HL-60/S4 treated with retinoic acid at 250 ng/mL for 4 days and 3 days (cell line): Measurements from ENCODE around the gene CDKN2B.
"Not testable (repeated sequence)": the region's sequence is repeated elsewhere in the genome, so short reads cannot be mapped to it uniquely, and the experiment has no call there.

ENCODE experiments used
- in situ Hi-C: fragments of 300-500 bp; cut with MboI; formaldehyde crosslinking; loops from 2 replicates; pipeline ENCODE4 v1.7.0; 2022; ENCODE audit warnings: low sequenced_read_pairs

CDKN2B gene

DNA sequence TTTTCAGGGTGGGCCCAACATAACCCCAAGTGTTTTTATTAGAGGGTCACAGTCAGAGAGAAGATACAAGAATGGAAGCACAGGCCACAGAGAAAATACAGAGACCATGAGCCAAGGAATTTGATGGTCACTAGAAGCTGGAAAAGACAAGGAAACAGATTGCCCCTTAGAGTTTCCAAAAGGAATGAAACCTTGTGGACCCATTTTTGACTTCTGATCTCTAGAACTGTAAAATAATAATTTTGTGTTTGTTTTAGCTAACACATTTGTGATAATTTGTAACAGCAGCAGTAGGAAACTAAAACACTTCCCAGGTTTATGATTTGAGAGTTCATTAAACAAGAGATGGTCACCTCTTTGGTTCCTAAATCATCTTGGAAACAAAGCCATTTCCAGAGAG lies 36.7 kb downstream of the CDKN2B start:
- in situ Hi-C loops, result no loop called here

DNA sequence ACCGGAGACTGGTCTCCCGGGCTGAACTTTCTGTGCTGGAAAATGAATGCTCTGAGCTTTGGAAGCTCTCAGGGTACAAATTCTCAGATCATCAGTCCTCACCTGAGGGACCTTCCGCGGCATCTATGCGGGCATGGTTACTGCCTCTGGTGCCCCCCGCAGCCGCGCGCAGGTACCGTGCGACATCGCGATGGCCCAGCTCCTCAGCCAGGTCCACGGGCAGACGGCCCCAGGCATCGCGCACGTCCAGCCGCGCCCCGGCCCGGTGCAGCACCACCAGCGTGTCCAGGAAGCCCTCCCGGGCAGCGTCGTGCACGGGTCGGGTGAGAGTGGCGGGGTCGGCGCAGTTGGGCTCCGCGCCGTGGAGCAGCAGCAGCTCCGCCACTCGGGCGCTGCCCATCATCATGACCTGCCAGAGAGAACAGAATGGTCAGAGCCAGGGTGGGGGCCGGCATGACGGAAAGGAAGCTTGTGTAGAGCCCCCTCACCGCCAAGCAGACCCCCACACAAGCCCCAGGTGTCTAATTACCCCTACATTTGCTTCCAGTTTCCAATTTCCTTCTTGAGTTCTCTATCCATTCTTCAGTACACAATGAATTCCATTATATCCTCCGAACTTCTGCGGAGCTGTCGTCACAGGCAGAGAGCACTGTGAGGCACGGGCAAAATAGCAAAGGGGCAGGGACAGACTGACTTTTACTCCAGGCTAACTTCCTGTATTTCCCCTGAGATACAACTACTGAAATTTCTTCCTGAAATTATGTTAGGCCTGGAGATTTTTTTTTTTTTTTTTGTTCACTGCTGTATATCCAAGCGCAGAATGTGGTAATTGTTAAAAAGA lies 38.1 kb downstream of the CDKN2B start:
- in situ Hi-C loops, result no loop called here

DNA sequence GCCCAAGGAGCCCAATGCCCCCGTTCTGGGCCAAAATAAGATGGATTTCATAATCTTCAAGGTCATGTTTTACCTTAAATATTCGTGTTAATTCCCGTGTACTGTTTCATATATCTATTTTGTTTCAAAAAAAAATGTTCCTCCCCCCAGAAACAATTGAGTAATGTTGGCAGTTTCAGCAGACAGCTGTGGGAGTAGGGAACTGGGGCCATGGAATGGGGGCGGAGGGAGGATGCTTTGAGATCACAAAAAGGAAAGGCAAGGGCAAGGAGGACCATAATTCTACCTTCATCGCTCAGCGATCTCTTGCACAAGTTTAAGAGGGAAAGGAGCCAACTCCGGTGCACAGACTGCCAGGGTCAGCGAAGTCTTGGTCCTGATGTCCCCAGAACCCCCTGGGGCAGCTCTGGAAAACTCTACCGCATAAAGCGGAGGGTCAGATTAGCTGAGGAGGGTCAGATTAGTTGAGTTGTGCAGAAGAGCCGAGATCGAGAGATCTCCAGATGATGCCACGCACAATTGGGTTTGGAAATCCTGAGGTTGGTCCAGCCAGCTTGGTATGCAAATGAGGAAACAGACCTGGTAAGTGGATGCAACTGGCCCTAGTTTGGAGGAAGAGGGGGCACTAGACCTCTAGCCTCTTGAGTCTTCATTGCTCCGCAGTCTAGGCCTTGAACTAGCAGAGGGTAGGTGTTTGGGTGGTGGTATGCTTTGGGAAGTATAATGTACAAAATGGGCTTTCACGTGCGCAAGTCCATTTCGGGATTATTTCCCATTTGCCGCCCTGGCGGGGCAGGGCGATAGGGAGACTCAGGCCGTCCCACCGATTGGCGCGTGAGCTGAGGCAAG lies 38.9 kb downstream of the CDKN2B start:
- in situ Hi-C loops, result no loop called here

GRCh38 chr9:21969011-21969940 lies 39.8 kb downstream of the CDKN2B start:
- in situ Hi-C loops, result no loop called here

DNA sequence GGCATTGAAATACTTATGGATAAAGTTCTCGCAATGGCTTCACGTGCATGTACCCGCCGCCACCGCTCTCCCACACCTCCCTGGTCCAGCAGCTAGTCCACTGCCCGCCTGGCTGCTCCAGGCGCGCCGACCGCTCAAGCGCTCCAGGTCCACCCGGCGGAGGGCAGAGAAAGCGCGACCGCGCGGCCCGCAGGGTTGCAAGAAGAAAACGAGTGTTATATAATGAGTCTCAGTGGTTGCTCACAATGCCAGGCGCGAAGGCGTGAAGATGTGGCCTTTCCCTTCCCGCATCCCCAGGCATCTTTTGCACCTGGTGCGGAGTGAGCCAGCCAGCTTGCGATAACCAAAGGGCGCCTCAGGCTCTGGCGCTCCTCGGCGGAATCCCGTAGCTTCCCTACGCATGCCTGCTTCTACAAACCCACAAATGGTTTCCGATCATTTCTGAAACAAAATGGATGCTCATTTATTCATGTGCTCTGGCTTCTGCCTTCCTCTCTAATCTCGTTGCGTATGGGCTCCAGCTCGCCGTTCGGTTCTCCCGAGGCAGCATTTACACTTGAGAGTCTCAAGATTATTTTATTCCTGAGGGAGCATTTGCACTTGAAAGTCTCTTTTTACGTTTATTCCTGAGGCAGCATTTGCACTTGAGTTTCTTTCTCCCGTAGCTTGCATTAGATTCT lies 40.6 kb downstream of the CDKN2B start:
- in situ Hi-C loops, result no loop called here

DNA sequence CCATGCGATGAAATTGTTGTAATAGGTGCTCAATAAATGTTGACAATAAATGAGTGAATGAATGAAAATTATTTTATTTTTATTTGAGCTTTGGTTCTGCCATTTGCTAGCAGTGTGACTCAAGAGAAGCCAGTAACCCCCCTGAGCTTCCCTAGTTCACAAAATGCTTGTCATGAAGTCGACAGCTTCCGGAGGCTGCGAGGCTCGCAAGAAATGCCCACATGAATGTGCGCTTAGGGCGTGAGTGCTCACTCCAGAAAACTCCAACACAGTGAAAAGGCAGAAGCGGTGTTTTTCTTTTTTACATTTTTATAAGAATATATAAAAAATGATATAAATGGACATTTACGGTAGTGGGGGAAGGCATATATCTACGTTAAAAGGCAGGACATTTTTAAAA lies 41.4 kb downstream of the CDKN2B start:
- in situ Hi-C loops, result no loop called here

GRCh38 chr9:21967169-21967568 lies 41.9 kb downstream of the CDKN2B start:
- in situ Hi-C loops, result no loop called here

- in situ Hi-C loops, result no loop called here
Observed at GRCh38 chr9:21966140-21966851, 42.8 kb downstream of the CDKN2B start.

DNA sequence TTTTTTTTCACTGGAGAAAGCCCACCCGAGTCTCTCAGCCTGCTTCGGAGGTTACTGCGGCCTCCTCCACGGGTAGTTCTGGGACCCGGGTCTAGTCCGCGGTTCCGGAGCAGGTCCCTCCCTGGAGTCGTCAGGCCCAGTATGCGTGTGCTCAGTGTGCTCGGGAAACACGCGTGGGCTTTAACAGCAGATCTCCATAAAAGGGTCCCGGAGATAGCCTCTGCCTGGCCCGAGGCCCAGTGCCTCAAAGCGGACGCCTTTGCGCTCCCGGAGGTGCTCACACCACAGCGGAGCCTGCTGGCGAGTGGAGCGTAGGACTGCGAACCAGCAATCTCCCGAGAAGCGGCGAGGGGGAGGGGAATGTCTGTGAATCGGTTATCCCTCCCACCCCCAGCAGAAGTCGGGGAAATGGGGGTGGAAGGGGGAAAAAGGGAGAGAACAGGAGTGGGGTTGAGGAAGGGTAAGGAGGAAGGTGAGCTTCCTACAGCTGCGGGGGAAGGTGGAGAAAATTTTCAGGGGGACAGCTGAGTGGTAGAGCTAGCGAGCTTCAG lies 43.6 kb downstream of the CDKN2B start:
- in situ Hi-C loops, result no loop called here

DNA sequence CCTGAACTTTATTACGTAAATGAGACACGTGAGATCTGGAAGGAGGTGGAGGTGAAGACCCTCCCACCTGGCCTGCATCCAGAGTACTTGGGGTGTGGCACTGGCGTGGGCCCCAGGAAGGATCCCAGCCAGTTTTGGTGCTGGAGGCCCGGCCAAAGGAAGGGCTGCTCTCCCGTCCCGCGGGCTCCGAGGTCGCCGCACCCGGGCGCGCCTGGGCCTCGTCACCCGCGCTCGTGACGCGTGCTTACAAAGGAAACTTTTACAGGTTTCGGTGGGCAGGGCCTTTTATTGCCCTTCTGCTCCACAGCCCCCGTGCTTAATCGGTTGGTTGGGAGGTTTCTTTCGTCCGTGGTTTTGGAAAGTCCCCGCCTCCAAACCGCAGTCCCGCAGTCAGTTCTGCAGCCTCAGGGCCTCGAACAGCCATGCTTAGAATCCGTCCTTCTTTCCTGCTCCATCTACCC lies 44.1 kb downstream of the CDKN2B start:
- in situ Hi-C loops, result no loop called here

DNA sequence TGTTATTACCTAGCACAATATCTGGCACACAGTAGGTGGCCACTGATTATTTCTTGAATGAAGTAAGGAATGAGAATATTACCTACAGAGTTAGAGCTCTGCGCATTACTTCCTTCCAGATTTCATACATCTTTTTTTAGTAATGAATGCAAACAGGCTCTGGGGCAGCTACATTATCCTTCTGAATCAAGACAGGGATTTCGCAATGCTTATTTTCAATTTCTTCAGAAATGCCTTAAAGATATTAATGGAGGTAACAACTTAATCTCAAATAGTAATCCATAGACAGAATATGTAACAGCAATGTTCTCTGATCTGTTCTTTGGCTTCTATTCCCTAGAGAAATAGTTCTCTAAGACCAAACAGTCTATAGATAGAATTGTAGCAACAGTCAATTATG lies 47.5 kb downstream of the CDKN2B start:
- in situ Hi-C loops, result no loop called here

DNA sequence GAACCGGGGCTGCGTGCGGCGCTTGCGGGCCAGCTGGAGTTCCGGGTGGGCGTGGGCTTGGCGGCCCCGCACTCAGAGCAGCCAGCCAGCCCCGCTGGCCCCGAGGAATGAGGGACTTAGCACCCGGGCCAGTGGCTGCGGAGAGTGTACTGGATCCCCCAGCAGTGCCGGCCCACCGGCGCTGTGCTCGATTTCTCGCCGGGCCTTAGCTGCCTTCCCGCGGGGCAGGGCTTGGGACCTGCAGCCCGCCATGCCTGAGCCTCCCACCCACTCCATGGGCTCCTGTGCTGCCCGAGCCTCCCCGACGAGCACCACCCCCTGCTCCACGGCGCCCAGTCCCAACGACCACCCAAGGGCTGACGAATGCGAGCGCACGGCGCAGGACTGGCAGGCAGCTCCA lies 49.8 kb downstream of the CDKN2B start:
- in situ Hi-C loops, result not testable (repeated sequence)

GRCh38 chr9:21958833-21959232 lies 50.3 kb downstream of the CDKN2B start:
- in situ Hi-C loops, result no loop called here
